HEK293 (cell line): Measurements from ENCODE around the gene TMEM236.

Experiments used
- CTCF ChIA-PET: fragments of 350-600 bp; formaldehyde crosslinking; extraction: SDS; loops from one replicate; lab custom pipeline; 2021; ENCODE audit warnings: antibody characterized with exemption; lab: Yijun Ruan, JAX
- POLR2A ChIA-PET: fragments of 300-600 bp; formaldehyde crosslinking; extraction: SDS; loops from one replicate; lab custom pipeline; 2020; ENCODE audit warnings: antibody characterized with exemption, inconsistent platforms; lab: Yijun Ruan, JAX
- H3K27ac ChIP-seq: fragments of 200-500 bp; sonication (Bioruptor generic); 2 replicates; pipeline ENCODE4 v1.5.1; 2014; ENCODE audit warnings: low read depth, low read length, control low read depth, inconsistent platforms; ENCODE audit errors: extremely low read depth
- H3K36me3 ChIP-seq, 2 experiments: fragments of 200-500 bp in 1 of 2; sonication (Bioruptor generic) in 1 of 2; 1 replicate in 1 of 2; 2 replicates in 1 of 2; pipeline ENCODE4 v1.5.1; 2014 to 2017; ENCODE audit warnings: inconsistent platforms in 2 of 2, low read length in 2 of 2; ENCODE audit not compliant: control insufficient read depth in 2 of 2, insufficient read depth in 1 of 2
- H3K4me1 ChIP-seq: fragments of 200-500 bp; sonication (Bioruptor generic); 2 replicates; pipeline ENCODE4 v1.5.1; 2014; ENCODE audit warnings: mild to moderate bottlenecking, low read length, inconsistent platforms; ENCODE audit not compliant: control insufficient read depth, insufficient read depth
- H3K4me3 ChIP-seq: 2 replicates; pipeline ENCODE4 v1.5.1; 2011; ENCODE audit warnings: low read depth, mild to moderate bottlenecking, control low read depth, low read length, moderate library complexity
- H3K9me3 ChIP-seq: fragments of 200-500 bp; sonication (Bioruptor generic); 2 replicates; pipeline ENCODE4 v1.5.1; 2014; ENCODE audit warnings: low read depth, low read length, inconsistent platforms; ENCODE audit not compliant: control insufficient read depth, insufficient read depth
- AEBP2 ChIP-seq: fragments of 450-650 bp; formaldehyde crosslinking; IDR thresholded peaks from 2 replicates; pipeline ENCODE4 v1.5.1; 2016; ENCODE audit warnings: missing biosample characterization, missing genetic modification characterization, borderline replicate concordance
- HIC1 ChIP-seq: fragments of 450-650 bp; formaldehyde crosslinking; IDR thresholded peaks from 2 replicates; pipeline ENCODE4 v1.5.1; 2016; ENCODE audit warnings: missing biosample characterization, missing genetic modification characterization
- HOXD13 ChIP-seq: sonication (generic); formaldehyde crosslinking; IDR thresholded peaks from 2 replicates; pipeline ENCODE4 v1.8.0; 2022; ENCODE audit warnings: missing genetic modification reagents, borderline replicate concordance
- MYNN ChIP-seq: fragments of 450-650 bp; formaldehyde crosslinking; IDR thresholded peaks from 2 replicates; pipeline ENCODE4 v1.5.1; 2016; ENCODE audit warnings: missing biosample characterization, missing genetic modification characterization, borderline replicate concordance
- PRDM4 ChIP-seq: fragments of 450-650 bp; formaldehyde crosslinking; IDR thresholded peaks from 2 replicates; pipeline ENCODE4 v1.5.1; 2017; ENCODE audit warnings: missing biosample characterization, missing genetic modification characterization
- TRIM28 ChIP-seq: IDR thresholded peaks from 2 replicates; pipeline ENCODE4 v1.6.1; 2011; ENCODE audit warnings: low read length, control low read depth, borderline replicate concordance
- ZBTB11 ChIP-seq: fragments of 450-650 bp; formaldehyde crosslinking; conservative IDR thresholded peaks from 2 replicates; pipeline ENCODE4 v1.5.1; 2016; ENCODE audit warnings: low read depth, missing biosample characterization, missing genetic modification characterization
- ZEB2 ChIP-seq: fragments of 450-650 bp; formaldehyde crosslinking; IDR thresholded peaks from 2 replicates; pipeline ENCODE4 v1.5.1; 2016; ENCODE audit warnings: missing biosample characterization, missing genetic modification characterization
- ZNF174 ChIP-seq: fragments of 450-650 bp; formaldehyde crosslinking; IDR thresholded peaks from 2 replicates; pipeline ENCODE4 v1.5.0; 2017; ENCODE audit warnings: missing biosample characterization, mild to moderate bottlenecking, missing genetic modification characterization
- ZNF19 ChIP-seq: fragments of 450-650 bp; formaldehyde crosslinking; IDR thresholded peaks from 2 replicates; pipeline ENCODE4; 2016; ENCODE audit warnings: missing biosample characterization, missing genetic modification characterization, low read depth
- ZNF239 ChIP-seq: fragments of 450-650 bp; formaldehyde crosslinking; IDR thresholded peaks from 2 replicates; pipeline ENCODE4 v1.5.1; 2016; ENCODE audit warnings: missing biosample characterization, missing genetic modification characterization
- ZNF274 ChIP-seq, 2 experiments: fragments of 200-500 bp in 1 of 2; fragments of 450-650 bp in 1 of 2; sonication (Bioruptor generic) in 1 of 2; formaldehyde crosslinking in 1 of 2; IDR thresholded peaks; 2 replicates each; pipeline versions ENCODE4 v1.5.1 to v1.6.1; 2014 to 2016; ENCODE audit warnings: borderline replicate concordance in 1 of 2, inconsistent platforms in 1 of 2, low read length in 1 of 2, missing biosample characterization in 1 of 2, missing genetic modification characterization in 1 of 2
- ZNF302 ChIP-seq: fragments of 450-650 bp; formaldehyde crosslinking; IDR thresholded peaks from 2 replicates; pipeline ENCODE4 v1.5.1; 2016; ENCODE audit warnings: missing biosample characterization, missing genetic modification characterization, low read depth
- ZNF311 ChIP-seq: fragments of 450-650 bp; formaldehyde crosslinking; IDR thresholded peaks from 2 replicates; pipeline ENCODE4 v1.5.1; 2017; ENCODE audit warnings: missing biosample characterization, missing genetic modification characterization, borderline replicate concordance
- ZNF488 ChIP-seq: fragments of 450-650 bp; formaldehyde crosslinking; IDR thresholded peaks from 2 replicates; pipeline ENCODE4 v1.5.1; 2016; ENCODE audit warnings: missing biosample characterization, missing genetic modification characterization
- ZNF530 ChIP-seq: fragments of 450-650 bp; formaldehyde crosslinking; IDR thresholded peaks from 2 replicates; pipeline ENCODE4 v1.5.1; 2016; ENCODE audit warnings: low read depth, missing biosample characterization, missing genetic modification characterization
- ZNF561 ChIP-seq: fragments of 450-650 bp; IDR thresholded peaks from 2 replicates; pipeline ENCODE4 v1.5.1; 2018; ENCODE audit warnings: missing biosample characterization, missing genetic modification characterization, borderline replicate concordance
- ZNF768 ChIP-seq: fragments of 450-650 bp; formaldehyde crosslinking; IDR thresholded peaks from 2 replicates; pipeline ENCODE4 v1.5.1; 2018; ENCODE audit warnings: missing biosample characterization, mild to moderate bottlenecking, missing genetic modification characterization
- ZNF785 ChIP-seq: fragments of 450-650 bp; formaldehyde crosslinking; IDR thresholded peaks from 2 replicates; pipeline ENCODE4 v1.5.1; 2016; ENCODE audit warnings: missing biosample characterization, missing genetic modification characterization

The TMEM236 gene

GRCh38 chr10:17768496-17768895, 16.5 kb downstream of the TMEM236 start:
- POLR2A ChIA-PET: no interaction called here
- CTCF ChIA-PET: no interaction called here
- TF ChIP-seq HIC1 (tag by site-specific recombination) (no peak), ZNF768 (tag by site-specific recombination) (no peak), ZNF274 (IDR thresholded peaks at IDR 0.05; ENCODE audit: low read length) (no peak), ZNF274 (tag by site-specific recombination; IDR thresholded peaks at IDR 0.05; ENCODE audit: borderline replicate concordance) (no peak), PRDM4 (tag by site-specific recombination) (no peak), TRIM28 (no peak)

GRCh38 chr10:17768957-17769356, 17.0 kb downstream of the TMEM236 start:
- ChIA-PET CTCF (no interaction called here), POLR2A (no interaction called here)
- TF ChIP-seq ZNF274 (IDR thresholded peaks at IDR 0.05; ENCODE audit: low read length) (no peak), ZNF274 (tag by site-specific recombination; IDR thresholded peaks at IDR 0.05; ENCODE audit: borderline replicate concordance) (no peak), ZNF174 (tag by site-specific recombination) (no peak), ZNF19 (tag by site-specific recombination) (no peak), ZNF302 (no peak), ZNF488 (tag by site-specific recombination) (no peak), ZNF785 (no peak), AEBP2 (tag by site-specific recombination) (no peak), HOXD13 (no peak), ZNF311 (tag by site-specific recombination) (no peak), ZNF530 (tag by site-specific recombination) (no peak), ZNF561 (tag by site-specific recombination) (no peak), ZBTB11 (tag by site-specific recombination) (no peak), ZEB2 (no peak), MYNN (tag by site-specific recombination) (no peak), ZNF239 (no peak)
- Histone ChIP-seq H3K4me3 (no peak overlapping the region), H3K4me1 (no peaks in the 10 kb centered on the region), H3K9me3 (no peaks in the 10 kb centered on the region), H3K27ac (no peak overlapping the region), H3K36me3 (no peaks in the 10 kb centered on the region)

More at GRCh38 chr10:17768496-17768895, 16.5 kb downstream of the TMEM236 start:
- no peak overlapping the region for H3K4me3 ChIP-seq
- no peak overlapping the region for H3K27ac ChIP-seq
- no peaks in the 10 kb centered on the region for H3K36me3 ChIP-seq
- H3K9me3 ChIP-seq: no peaks in the 10 kb centered on the region
- no peaks in the 10 kb centered on the region for H3K4me1 ChIP-seq
